Measurements from ENCODE around the gene RAB20. TPM values are rescaled to one million over a fixed set of nuclear protein-coding genes. Genes with fewer than 3 reads are reported as not detected.

The RAB20 gene
- total and polyA plus RNA-seq, 3 donors from 2014 or later = 22.0 to 41.1 (median 27.2) TPM

DNA sequence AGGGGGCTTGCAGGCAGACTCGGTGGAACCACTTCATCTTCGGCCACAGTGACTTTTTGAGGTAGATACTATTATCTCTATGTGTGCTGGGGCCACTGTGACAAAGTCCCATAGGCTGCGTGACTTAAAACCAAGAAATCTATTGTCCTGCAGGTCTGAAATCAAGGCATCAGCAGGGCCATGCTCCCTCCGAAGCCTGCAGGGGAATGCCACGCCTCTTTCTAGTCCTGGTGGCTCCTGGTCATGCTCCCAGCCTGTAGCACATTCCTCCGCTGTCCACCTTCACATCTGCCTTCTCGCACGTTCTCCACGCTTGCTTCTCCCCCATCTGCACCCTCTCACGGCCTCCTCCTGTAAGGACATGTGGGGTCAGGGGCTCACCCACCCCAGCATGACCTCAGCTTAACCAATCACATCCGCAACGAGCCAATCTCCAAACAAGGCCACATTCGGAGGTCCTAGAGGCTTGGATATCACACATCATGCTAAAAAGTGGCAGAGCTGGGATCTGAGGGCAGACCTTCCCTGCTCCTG, 21.0 kb upstream of the RAB20 start:
- Histone ChIP-seq H3K9me3 (no peaks in the 10 kb centered on the region), H3K27ac (no peak overlapping the region), H3K4me1 (no peaks in the 10 kb centered on the region), H3K36me3 (ENCODE audit: low read depth, missing control alignments) (no peaks in the 10 kb centered on the region), H3K27me3 (no peaks in the 10 kb centered on the region), H3K4me3 (no peak overlapping the region)
- TF ChIP-seq, protein P1, sequence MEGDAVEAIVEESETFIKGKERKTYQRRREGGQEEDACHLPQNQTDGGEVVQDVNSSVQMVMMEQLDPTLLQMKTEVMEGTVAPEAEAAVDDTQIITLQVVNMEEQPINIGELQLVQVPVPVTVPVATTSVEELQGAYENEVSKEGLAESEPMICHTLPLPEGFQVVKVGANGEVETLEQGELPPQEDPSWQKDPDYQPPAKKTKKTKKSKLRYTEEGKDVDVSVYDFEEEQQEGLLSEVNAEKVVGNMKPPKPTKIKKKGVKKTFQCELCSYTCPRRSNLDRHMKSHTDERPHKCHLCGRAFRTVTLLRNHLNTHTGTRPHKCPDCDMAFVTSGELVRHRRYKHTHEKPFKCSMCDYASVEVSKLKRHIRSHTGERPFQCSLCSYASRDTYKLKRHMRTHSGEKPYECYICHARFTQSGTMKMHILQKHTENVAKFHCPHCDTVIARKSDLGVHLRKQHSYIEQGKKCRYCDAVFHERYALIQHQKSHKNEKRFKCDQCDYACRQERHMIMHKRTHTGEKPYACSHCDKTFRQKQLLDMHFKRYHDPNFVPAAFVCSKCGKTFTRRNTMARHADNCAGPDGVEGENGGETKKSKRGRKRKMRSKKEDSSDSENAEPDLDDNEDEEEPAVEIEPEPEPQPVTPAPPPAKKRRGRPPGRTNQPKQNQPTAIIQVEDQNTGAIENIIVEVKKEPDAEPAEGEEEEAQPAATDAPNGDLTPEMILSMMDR (IDR thresholded peaks at IDR 0.05) = no peak
- TF ChIP-seq POLR2A (IDR thresholded peaks at IDR 0.05) = no peak
- intact Hi-C loops (cut with DNase I; ENCODE audit: low total_unique reads) = no loop called here
- 84 to 95% methylated on average over 12 to 13 of the region's 13 CpGs for WGBS, 2 donors
- DNase-seq = no peak

DNA sequence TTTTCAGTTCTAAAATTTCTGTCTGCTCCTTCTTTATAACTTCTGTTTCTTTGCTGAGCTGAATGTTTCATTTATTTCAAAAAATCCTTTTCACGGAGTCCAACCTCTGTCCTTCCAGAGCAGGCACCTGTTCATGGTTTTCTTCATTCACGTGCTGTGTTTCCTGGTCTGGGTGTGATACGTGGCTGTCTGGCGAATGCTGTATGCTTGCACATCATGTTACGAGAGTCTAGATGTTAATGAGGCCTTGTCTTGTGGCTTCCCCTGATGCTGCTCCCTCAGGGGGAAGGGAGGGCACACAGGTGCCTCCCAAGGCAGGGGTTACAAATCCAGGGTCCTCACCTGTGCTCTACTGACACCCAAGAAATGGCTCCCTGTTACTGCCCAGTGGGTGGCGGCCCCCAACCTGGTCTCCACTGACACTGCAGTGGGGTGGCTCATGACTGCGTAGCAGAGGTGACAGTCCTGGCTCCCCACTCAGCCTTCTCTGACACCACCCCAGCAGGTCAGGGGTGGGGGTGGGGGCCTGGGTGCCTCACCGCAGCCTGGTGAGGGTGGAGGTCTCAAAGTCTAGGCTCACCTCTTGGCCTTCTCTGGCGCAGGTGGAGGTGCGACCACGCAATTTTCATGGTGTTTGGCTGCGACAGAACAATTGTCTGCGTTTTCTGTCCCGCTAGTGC, 20.1 kb upstream of the RAB20 start:
- H3K4me1 ChIP-seq = no peaks in the 10 kb centered on the region
- no peak overlapping the region for H3K27ac ChIP-seq
- TF ChIP-seq, protein P1 (IDR thresholded peaks at IDR 0.05) = no peak
- TF ChIP-seq POLR2A (IDR thresholded peaks at IDR 0.05) = no peak
- H3K9me3 ChIP-seq = no peaks in the 10 kb centered on the region
- H3K4me3 ChIP-seq = no peak overlapping the region
- DNase-seq = no peak
- WGBS, 2 donors = 85 to 91% methylated on average over 12 to 14 of the region's 14 CpGs
- H3K27me3 ChIP-seq = no peaks in the 10 kb centered on the region
- intact Hi-C loops (cut with DNase I; ENCODE audit: low total_unique reads) = no loop called here
- no peaks in the 10 kb centered on the region for H3K36me3 ChIP-seq (ENCODE audit: low read depth, missing control alignments)

DNA sequence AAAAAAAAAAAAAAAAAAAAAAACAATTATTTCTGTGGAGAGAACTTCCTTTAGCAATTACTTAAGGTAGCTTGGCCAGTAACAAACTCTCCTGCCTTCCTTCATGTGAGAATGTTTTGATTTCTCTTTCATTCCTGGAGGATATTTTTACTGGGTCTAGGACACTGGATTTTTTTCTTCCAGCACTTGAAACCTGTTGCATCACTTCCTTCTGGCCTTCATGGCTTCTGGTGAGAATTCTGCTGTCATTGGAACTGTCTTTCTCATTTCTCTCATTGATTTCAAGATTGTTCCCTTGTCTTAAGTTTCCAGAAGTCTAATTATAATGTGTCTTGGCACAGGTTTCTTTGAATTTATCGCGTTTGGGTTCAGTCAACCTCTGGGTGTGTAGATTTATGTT, 19.3 kb upstream of the RAB20 start:
- DNase-seq = no peak
- no peaks in the 10 kb centered on the region for H3K4me1 ChIP-seq
- intact Hi-C loops (cut with DNase I; ENCODE audit: low total_unique reads) = no loop called here
- WGBS, 2 donors = 56 to 61% methylated on average over 2 of the region's 2 CpGs
- no peaks in the 10 kb centered on the region for H3K36me3 ChIP-seq (ENCODE audit: low read depth, missing control alignments)
- no peak overlapping the region for H3K27ac ChIP-seq
- no peaks in the 10 kb centered on the region for H3K27me3 ChIP-seq
- no peak overlapping the region for H3K4me3 ChIP-seq
- TF ChIP-seq, protein P1 (IDR thresholded peaks at IDR 0.05) = no peak
- TF ChIP-seq POLR2A (IDR thresholded peaks at IDR 0.05) = no peak
- H3K9me3 ChIP-seq = no peaks in the 10 kb centered on the region

DNA sequence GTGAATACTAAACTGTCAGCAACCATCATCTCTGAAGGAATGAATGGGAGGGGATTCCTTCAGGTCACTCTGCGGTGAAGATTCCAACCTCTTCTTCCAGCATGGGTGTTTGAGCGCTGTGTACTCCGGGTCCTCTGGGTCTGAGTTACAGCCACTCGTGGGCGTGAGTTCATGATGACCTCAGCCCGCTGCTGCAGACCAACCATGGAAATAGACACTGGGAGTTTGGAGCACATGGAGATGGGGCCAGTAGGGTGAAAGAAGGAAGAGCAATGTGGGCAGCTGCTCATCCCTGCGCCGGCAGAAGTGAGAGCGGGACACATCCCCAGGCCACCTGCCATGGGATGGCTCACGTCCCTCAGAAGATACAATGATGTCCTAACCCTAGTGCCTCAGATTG, 16.8 kb upstream of the RAB20 start:
- H3K4me3 ChIP-seq = no peak overlapping the region
- TF ChIP-seq, protein P1 (IDR thresholded peaks at IDR 0.05) = no peak
- TF ChIP-seq POLR2A (IDR thresholded peaks at IDR 0.05) = no peak
- no peak for DNase-seq
- intact Hi-C loops (cut with DNase I; ENCODE audit: low total_unique reads) = no loop called here
- no peaks in the 10 kb centered on the region for H3K36me3 ChIP-seq (ENCODE audit: low read depth, missing control alignments)
- no peak overlapping the region for H3K27ac ChIP-seq
- no peaks in the 10 kb centered on the region for H3K4me1 ChIP-seq
- 82 to 83% methylated on average over 9 to 10 of the region's 10 CpGs for WGBS, 2 donors
- H3K27me3 ChIP-seq = no peaks in the 10 kb centered on the region
- no peaks in the 10 kb centered on the region for H3K9me3 ChIP-seq

Data from testis (tissue), 3 donors.